ENCODE results near the gene CEP131. TPM values are rescaled to one million over a fixed set of nuclear protein-coding genes. Genes with fewer than 3 reads are reported as not detected.

Gene CEP131
- total and polyA plus RNA-seq, 2 of the 8 experiments (the other 6 are each of a cell fraction or from before 2014, with no cell fraction given): 5.9 to 23.2 TPM

GRCh38 chr17:81230043-81230820 is 7.5 kb upstream of the CEP131 start:
- peaks cover 0 to 18% (median 4%) of the 10 kb centered on the region in 4 experiments; a peak in 5 of 8 replicates for H3K36me3 ChIP-seq (ENCODE audit: control insufficient read depth in 2 of 4, insufficient read depth in 4 of 4, low read length in 3 of 4)
- WGBS, 2 experiments (ENCODE audit: extremely low coverage in 1 of 2, insufficient coverage in 1 of 2, insufficient read length in 1 of 2, insufficient replicate concordance in 2 of 2, low coverage in 1 of 2, low lambda C conversion rate in 2 of 2, missing lambda C conversion rate in 1 of 2): 90% methylated on average over 23 of the region's 26 CpGs; no CpG with 5 or more reads in 1 of the 2 experiments
- TF ChIP-seq POLR2AphosphoS5 (IDR thresholded peaks at IDR 0.05; ENCODE audit: low read depth, low read length) (no peak), EP300 (IDR thresholded peaks at IDR 0.05; ENCODE audit: borderline replicate concordance in 1 of 2, low read depth in 2 of 2, low read length in 2 of 2) (no peak), ATF3 (IDR thresholded peaks at IDR 0.05; ENCODE audit: insufficient read depth, low read depth, low read length) (no peak), CBX8 (IDR thresholded peaks at IDR 0.05; ENCODE audit: borderline replicate concordance, low read depth, low read length) (no peak), TAF7 (optimal IDR thresholded peaks at IDR 0.05; ENCODE audit: borderline replicate concordance, low read depth, low read length) (no peak), BCL11A (IDR thresholded peaks at IDR 0.05; ENCODE audit: low read depth in 2 of 2, low read length in 2 of 2) (no peak)
- TF ChIP-seq, protein P1, sequence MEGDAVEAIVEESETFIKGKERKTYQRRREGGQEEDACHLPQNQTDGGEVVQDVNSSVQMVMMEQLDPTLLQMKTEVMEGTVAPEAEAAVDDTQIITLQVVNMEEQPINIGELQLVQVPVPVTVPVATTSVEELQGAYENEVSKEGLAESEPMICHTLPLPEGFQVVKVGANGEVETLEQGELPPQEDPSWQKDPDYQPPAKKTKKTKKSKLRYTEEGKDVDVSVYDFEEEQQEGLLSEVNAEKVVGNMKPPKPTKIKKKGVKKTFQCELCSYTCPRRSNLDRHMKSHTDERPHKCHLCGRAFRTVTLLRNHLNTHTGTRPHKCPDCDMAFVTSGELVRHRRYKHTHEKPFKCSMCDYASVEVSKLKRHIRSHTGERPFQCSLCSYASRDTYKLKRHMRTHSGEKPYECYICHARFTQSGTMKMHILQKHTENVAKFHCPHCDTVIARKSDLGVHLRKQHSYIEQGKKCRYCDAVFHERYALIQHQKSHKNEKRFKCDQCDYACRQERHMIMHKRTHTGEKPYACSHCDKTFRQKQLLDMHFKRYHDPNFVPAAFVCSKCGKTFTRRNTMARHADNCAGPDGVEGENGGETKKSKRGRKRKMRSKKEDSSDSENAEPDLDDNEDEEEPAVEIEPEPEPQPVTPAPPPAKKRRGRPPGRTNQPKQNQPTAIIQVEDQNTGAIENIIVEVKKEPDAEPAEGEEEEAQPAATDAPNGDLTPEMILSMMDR (IDR thresholded peaks at IDR 0.05; ENCODE audit: control extremely low read depth in 1 of 3, insufficient read depth in 1 of 3, low read depth in 1 of 3, low read length in 3 of 3): peak; percentile 53 to 83 (median 62)

More at GRCh38 chr17:81230043-81230820, 7.5 kb upstream of the CEP131 start:
- H3K79me2 ChIP-seq (ENCODE audit: control insufficient read depth in 1 of 2, insufficient read depth in 2 of 2, low read length in 2 of 2): no peaks in the 10 kb centered on the region
- H4K91ac ChIP-seq (replicated peaks; ENCODE audit: insufficient read length, low read length): no peak overlapping the region
- no peak overlapping the region for H3K14ac ChIP-seq (ENCODE audit: insufficient read length)
- no peak overlapping the region for H2BK12ac ChIP-seq (ENCODE audit: low read depth, low read length)
- no peaks in the 10 kb centered on the region for H3K23me2 ChIP-seq (ENCODE audit: low read depth, low read length)
- ChIA-PET CTCF (ENCODE audit: partially characterized antibody) (interaction anchor here (0.6 to 1.7 kb wide), 14 partner anchors 9 to 1600 kb away, joined by 3 to 10 read pairs (median 3); partner anchors contain the start of genes NDUFAF8 and TEPSIN), POLR2A (ENCODE audit: partially characterized antibody) (interaction anchor here (0.8 to 1.7 kb wide), 6 partner anchors 9 to 279 kb away, joined by 3 to 10 read pairs (median 3); partner anchors contain the start of genes NDUFAF8 and TEPSIN)
- no peak overlapping the region for H2AK5ac ChIP-seq (ENCODE audit: low read depth, low read length)
- 0 out of 2 replicates have a peak overlapping the region, but pooled peaks have one; percentile 25 for H4K8ac ChIP-seq (ENCODE audit: extremely low read depth, insufficient read depth, low read length)
- no peaks in the 10 kb centered on the region for H3K27me3 ChIP-seq (replicated peaks in 1 of 4; ENCODE audit: control insufficient read depth in 3 of 4, extremely low read depth in 1 of 4, insufficient read depth in 3 of 4, low read length in 3 of 4)
- H3K9ac ChIP-seq (replicated peaks in 1 of 4; ENCODE audit: extremely low read depth in 1 of 4, low read depth in 3 of 4, low read length in 3 of 4): no peak overlapping the region
- FAIRE-seq (no peak), DNase-seq (ENCODE audit: low read depth in 1 of 2, low spot score in 2 of 2) (no peak)
- H3K4me3 ChIP-seq (ENCODE audit: extremely low read depth in 1 of 4, insufficient read depth in 2 of 4, low read depth in 3 of 4, low read length in 4 of 4): no peak overlapping the region
- H4K20me1 ChIP-seq (replicated peaks in 1 of 2; ENCODE audit: control insufficient read depth in 1 of 2, insufficient read depth in 2 of 2, low read length in 2 of 2): peaks cover 0 to 10% of the 10 kb centered on the region in 2 experiments
- H2BK15ac ChIP-seq (ENCODE audit: low read length): no peak overlapping the region
- no peak overlapping the region for H3K4ac ChIP-seq (replicated peaks; ENCODE audit: insufficient read length, low read depth, low read length)
- no peaks in the 10 kb centered on the region for H3K4me1 ChIP-seq (replicated peaks in 1 of 4; ENCODE audit: control insufficient read depth in 3 of 4, insufficient read depth in 4 of 4, low read length in 3 of 4)
- no peak overlapping the region for H3K27ac ChIP-seq (ENCODE audit: low read depth, low read length)
- no peak overlapping the region for H2BK120ac ChIP-seq (replicated peaks; ENCODE audit: low read depth, low read length)
- H4K5ac ChIP-seq (ENCODE audit: insufficient read length, low read depth, low read length): no peak overlapping the region
- H2BK20ac ChIP-seq (ENCODE audit: low read length): no peak overlapping the region
- no peaks in the 10 kb centered on the region; the same call in 1 of the 2 replicates for H3K79me1 ChIP-seq (ENCODE audit: low read depth, low read length)
- no peak overlapping the region for H2BK5ac ChIP-seq (ENCODE audit: low read depth, low read length)
- no peak overlapping the region for H3K56ac ChIP-seq (replicated peaks; ENCODE audit: insufficient read length, low read depth, low read length)
- no peak overlapping the region for H3K18ac ChIP-seq (ENCODE audit: extremely low read depth, low read length)
- no peak overlapping the region for H2AFZ ChIP-seq (ENCODE audit: low read length)
- no peak overlapping the region for H3K4me2 ChIP-seq (ENCODE audit: insufficient read depth in 1 of 2, low read depth in 2 of 2, low read length in 2 of 2)
- H3K23ac ChIP-seq (ENCODE audit: insufficient read length): no peak overlapping the region
- H3K9me3 ChIP-seq (ENCODE audit: insufficient read depth in 2 of 2, low read depth in 1 of 2, low read length in 1 of 2): no peaks in the 10 kb centered on the region; a peak in 1 of 4 replicates

Data from H1 (cell line).